HG02970 (cell line): ENCODE measurements around the gene PRRT1.
A peak's percentile ranks its signal among the peaks of the same experiment; 100 is the strongest.
"Not testable (repeated sequence)": the region's sequence is repeated elsewhere in the genome, so short reads cannot be mapped to it uniquely, and the experiment has no call there.

ENCODE experiments used
- ATAC-seq: cut with Tn5 transposase; IDR thresholded peaks from one replicate; pipeline ENCODE4 v1.9.1; 2021; ENCODE audit warnings: mild to moderate bottlenecking, moderate library complexity, moderate number of reproducible peaks; ENCODE audit not compliant: unreplicated experiment, low FRiP score

PRRT1 gene

GRCh38 chr6:32188381-32189068, 36.8 kb upstream of the PRRT1 start:
- ATAC-seq, result no peak

- ATAC-seq, result not testable (repeated sequence)
Observed at GRCh38 chr6:32187725-32188380, 36.1 kb upstream of the PRRT1 start.

GRCh38 chr6:32187009-32187709, 35.4 kb upstream of the PRRT1 start:
- ATAC-seq, result no peak

- ATAC-seq, result not testable (repeated sequence)
Observed at GRCh38 chr6:32186151-32186840, 34.6 kb upstream of the PRRT1 start.

- not testable (repeated sequence) for ATAC-seq
Observed at GRCh38 chr6:32185681-32186131, 34.0 kb upstream of the PRRT1 start.

- no peak for ATAC-seq
Observed at GRCh38 chr6:32184084-32184640, 32.4 kb upstream of the PRRT1 start, which contains the start of gene AGER. TSS of gene AGER (minus strand) at chr6:32184253. CDS start at chr6:32184222, 31 bp downstream.

GRCh38 chr6:32183483-32184083, 31.8 kb upstream of the PRRT1 start:
- ATAC-seq, result no peak

GRCh38 chr6:32183030-32183429, 31.3 kb upstream of the PRRT1 start:
- ATAC-seq, result no peak

GRCh38 chr6:32182555-32182981, 30.8 kb upstream of the PRRT1 start:
- no peak for ATAC-seq

- ATAC-seq, result no peak
Observed at GRCh38 chr6:32181915-32182529, 30.3 kb upstream of the PRRT1 start.

GRCh38 chr6:32181148-32181702, 29.5 kb upstream of the PRRT1 start:
- ATAC-seq, result no peak

- ATAC-seq, result no peak
Observed at GRCh38 chr6:32179766-32180405, 28.1 kb upstream of the PRRT1 start.

- no peak for ATAC-seq
Observed at GRCh38 chr6:32178547-32179440, 27.1 kb upstream of the PRRT1 start.

- peak; percentile 85 for ATAC-seq
Observed at GRCh38 chr6:32177788-32178546, 26.2 kb upstream of the PRRT1 start, which contains the start of gene RNF5. TSS of gene RNF5 (plus strand) at chr6:32178405. CDS start at chr6:32178512, 107 bp downstream.

GRCh38 chr6:32177183-32177787, 25.5 kb upstream of the PRRT1 start:
- no peak for ATAC-seq

GRCh38 chr6:32176476-32177182, 24.9 kb upstream of the PRRT1 start:
- ATAC-seq, result no peak
